B cell (primary cell): ENCODE data around the gene CYB5RL. TPM values are rescaled to one million over a fixed set of nuclear protein-coding genes. Genes with fewer than 3 reads are reported as not detected.

Experiments used
- ATAC-seq: fragments of 200-7000 bp; cut with Tn5 transposase; one replicate; pipeline ENCODE4 v1.10.0; 2021; ENCODE audit warnings: low read depth, mild to moderate bottlenecking, moderate number of reproducible peaks, moderate library complexity
- CTCF ChIA-PET: fragments of 350-600 bp; sonication (Branson Sonifier 250); formaldehyde crosslinking; loops from one replicate; lab custom pipeline; 2021; ENCODE audit warnings: antibody characterized with exemption, inconsistent platforms; lab: Charles Lee
- POLR2A ChIA-PET: fragments of 350-600 bp; sonication (Branson Sonifier 250); formaldehyde crosslinking; loops from one replicate; lab custom pipeline; 2021; ENCODE audit warnings: antibody characterized with exemption; lab: Charles Lee
- DNase-seq: peaks from one replicate; pipeline ENCODE4 v3.0.0; 2013
- H2AFZ ChIP-seq: 2 replicates; pipeline ENCODE4 v1.6.1; 2012; ENCODE audit warnings: mild to moderate bottlenecking, low read depth, low read length; ENCODE audit not compliant: insufficient read depth, poor library complexity, severe bottlenecking
- H3K27ac ChIP-seq, 2 donors: 1 replicate in 1 of 2; 2 replicates in 1 of 2; pipeline ENCODE4 v1.5.1; 2012 to 2013; ENCODE audit warnings: low read length in 2 of 2, mild to moderate bottlenecking in 2 of 2, moderate library complexity in 1 of 2
- H3K27me3 ChIP-seq, 4 experiments: fragments of 200-600 bp in 1 of 4; sonication (generic) in 1 of 4; replicated peaks in 1 of 4; 1 replicate in 2 of 4; 2 replicates in 2 of 4; pipeline versions ENCODE4 v1.6.1 to v1.7.0; 2013 to 2016; ENCODE audit warnings: low read length in 3 of 4, mild to moderate bottlenecking in 2 of 4, mixed read lengths in 1 of 4, moderate library complexity in 1 of 4; ENCODE audit not compliant: insufficient read depth in 4 of 4, control insufficient read depth in 3 of 4; ENCODE audit errors: control extremely low read depth in 1 of 4
- H3K36me3 ChIP-seq, 2 experiments: replicated peaks in 1 of 2; 1 replicate in 1 of 2; 2 replicates in 1 of 2; pipeline versions ENCODE4 v1.6.1 to v1.7.1; 2013; ENCODE audit warnings: low read length in 1 of 2; ENCODE audit not compliant: insufficient read depth in 2 of 2, control insufficient read depth in 1 of 2; ENCODE audit errors: control extremely low read depth in 1 of 2, extremely low read depth in 1 of 2
- H3K4me1 ChIP-seq, 2 donors: fragments of 200-600 bp in 1 of 2; sonication (generic) in 1 of 2; 1 replicate in 1 of 2; 2 replicates in 1 of 2; pipeline versions ENCODE4 v1.5.1 to v1.6.1; 2013 to 2017; ENCODE audit warnings: low read length in 2 of 2; ENCODE audit not compliant: control insufficient read depth in 2 of 2, insufficient read depth in 2 of 2
- H3K4me2 ChIP-seq: replicated peaks from 2 replicates; pipeline ENCODE3; 2012; ENCODE audit warnings: mild to moderate bottlenecking, low read depth, low read length; ENCODE audit not compliant: poor library complexity, severe bottlenecking
- H3K4me3 ChIP-seq, 5 experiments: fragments of 200-600 bp in 1 of 5; sonication (generic) in 1 of 5; 1 replicate in 3 of 5; 2 replicates in 2 of 5; pipeline versions ENCODE4 v1.5.1 to v1.7.0; 2011 to 2016; ENCODE audit warnings: low read length in 4 of 5, mild to moderate bottlenecking in 4 of 5, low read depth in 2 of 5, control low read depth in 1 of 5, moderate library complexity in 1 of 5; ENCODE audit not compliant: insufficient read depth in 1 of 5; ENCODE audit errors: control extremely low read depth in 1 of 5, extremely low read depth in 1 of 5
- H3K79me2 ChIP-seq: fragments of 200-600 bp; sonication (generic); one replicate; pipeline ENCODE4 v1.6.0; 2016; ENCODE audit warnings: low read length; ENCODE audit not compliant: control insufficient read depth, insufficient read depth
- H3K9ac ChIP-seq: fragments of 200-600 bp; sonication (generic); 2 replicates; pipeline ENCODE4 v1.6.1; 2017; ENCODE audit warnings: mild to moderate bottlenecking, low read length, moderate library complexity
- H3K9me3 ChIP-seq, 3 donors: one replicate each; pipeline versions ENCODE4 v1.6.1 to v1.7.1; 2013; ENCODE audit warnings: low read length in 2 of 3; ENCODE audit not compliant: control insufficient read depth in 2 of 3, insufficient read depth in 1 of 3; ENCODE audit errors: control extremely low read depth in 1 of 3
- H4K20me1 ChIP-seq: 2 replicates; pipeline ENCODE4 v1.6.0; 2012; ENCODE audit warnings: mild to moderate bottlenecking, low read length; ENCODE audit not compliant: insufficient read depth, control insufficient read depth, poor library complexity, severe bottlenecking
- H3K27ac Mint-ChIP-seq: one replicate; pipeline ENCODE4 v1.8.0; 2021; ENCODE audit warnings: mixed read lengths
- H3K27me3 Mint-ChIP-seq: one replicate; pipeline ENCODE4 v1.8.0; 2021; ENCODE audit warnings: mixed read lengths
- H3K4me1 Mint-ChIP-seq: one replicate; pipeline ENCODE4 v1.8.0; 2021; ENCODE audit warnings: mixed read lengths
- H3K4me3 Mint-ChIP-seq: one replicate; pipeline ENCODE4 v1.8.0; 2021; ENCODE audit warnings: mixed read lengths
- H3K9me3 Mint-ChIP-seq: one replicate; pipeline ENCODE4 v1.8.0; 2022; ENCODE audit warnings: mixed read lengths; ENCODE audit not compliant: insufficient read depth
- EZH2 ChIP-seq: IDR thresholded peaks from 2 replicates; pipeline ENCODE4 v1.6.1; 2012; ENCODE audit warnings: borderline replicate concordance, low read depth, mild to moderate bottlenecking, moderate library complexity, low read length; ENCODE audit not compliant: insufficient read depth, poor library complexity, severe bottlenecking
- WGBS: methylation state at CpG from one replicate; pipeline ENCODE4 v1.1.5; 2013; ENCODE audit warnings: missing lambda C conversion rate; ENCODE audit not compliant: insufficient coverage; 5-methylcytosine and 5-hydroxymethylcytosine counted together
- intact Hi-C: fragments of 100-400 bp; cut with micrococcal nuclease; formaldehyde crosslinking; loops from one replicate; pipeline ENCODE4 v1.10.0; 2022
- polyA plus RNA-seq: library from polyadenylated mRNA; depleted of rRNA; stranded (reverse); fragments of >200 nt; gene quantifications from 2 replicates; pipeline ENCODE4 v1.2.3, GENCODE V29; 2012
- total RNA-seq, 2 donors: library from RNA; stranded (reverse); fragments of 120-200 nt in 1 of 2; gene quantifications; 1 replicate in 1 of 2; 2 replicates in 1 of 2; pipeline versions ENCODE4 v1.2.3 to v1.2.4, GENCODE V29; 2013 to 2022
- TF ChIP-seq, protein P1 (sequence below): fragments of 200-600 bp; IDR thresholded peaks from one replicate; pipeline ENCODE4 v1.8.0; 2022; ENCODE audit warnings: antibody characterized with exemption, mild to moderate bottlenecking

The CYB5RL gene
- total and polyA plus RNA-seq, 2 donors (not counting 1 experiment from before 2014, with no cell fraction given), result 7.9 to 12.4 TPM

DNA sequence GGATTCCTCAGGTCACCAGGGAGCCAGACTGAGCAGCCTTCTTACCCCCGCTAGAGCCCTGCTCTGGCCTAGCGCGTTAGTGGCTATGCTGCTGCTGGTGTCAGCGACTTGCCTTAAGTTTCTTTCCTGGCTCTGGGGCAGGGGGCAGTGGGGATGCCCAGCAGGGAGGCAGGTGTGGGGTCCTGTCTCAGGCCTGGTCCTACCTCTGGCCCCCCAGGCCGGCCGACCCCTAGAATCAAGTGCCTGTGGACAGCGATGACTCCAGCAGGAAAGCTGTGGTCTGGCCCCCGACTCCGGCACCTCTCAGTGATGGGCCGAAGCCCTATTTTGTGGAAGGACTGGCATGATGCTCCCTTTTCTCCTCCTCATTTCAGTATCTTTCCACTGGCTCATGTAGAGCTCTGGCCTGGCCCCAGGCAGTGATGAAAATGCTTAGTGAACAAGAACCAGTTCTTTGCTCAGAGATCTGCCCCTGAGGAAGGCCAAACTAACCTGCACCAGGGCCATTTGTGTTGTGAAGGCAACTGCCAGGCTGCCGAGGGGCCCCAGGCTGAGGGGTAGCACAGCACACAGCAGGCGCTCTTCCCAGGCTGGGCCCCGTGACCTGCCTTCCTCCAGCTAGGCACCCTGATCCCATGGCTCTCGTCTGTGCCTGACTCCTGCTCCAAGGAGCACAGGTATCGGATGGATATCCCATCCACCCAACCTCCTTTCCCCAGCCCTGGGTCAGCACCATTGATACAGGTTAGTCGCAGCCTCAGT, 23.8 kb upstream of the CYB5RL start:
- Mint-ChIP-seq H3K4me1 (no peaks in the 10 kb centered on the region), H3K4me3 (no peak overlapping the region), H3K9me3 (no peaks in the 10 kb centered on the region), H3K27ac (no peak overlapping the region), H3K27me3 (no peaks in the 10 kb centered on the region)
- H2AFZ ChIP-seq, result no peak overlapping the region
- H3K9me3 ChIP-seq, result no peaks in the 10 kb centered on the region
- no peaks in the 10 kb centered on the region for H3K4me1 ChIP-seq
- no peaks in the 10 kb centered on the region for H4K20me1 ChIP-seq
- no peak overlapping the region for H3K9ac ChIP-seq
- H3K36me3 ChIP-seq, result peaks cover 0 to 18% of the 10 kb centered on the region in 2 experiments
- DNase-seq (no peak), ATAC-seq (no peak)
- TF ChIP-seq EZH2, result no peak
- TF ChIP-seq, protein P1, sequence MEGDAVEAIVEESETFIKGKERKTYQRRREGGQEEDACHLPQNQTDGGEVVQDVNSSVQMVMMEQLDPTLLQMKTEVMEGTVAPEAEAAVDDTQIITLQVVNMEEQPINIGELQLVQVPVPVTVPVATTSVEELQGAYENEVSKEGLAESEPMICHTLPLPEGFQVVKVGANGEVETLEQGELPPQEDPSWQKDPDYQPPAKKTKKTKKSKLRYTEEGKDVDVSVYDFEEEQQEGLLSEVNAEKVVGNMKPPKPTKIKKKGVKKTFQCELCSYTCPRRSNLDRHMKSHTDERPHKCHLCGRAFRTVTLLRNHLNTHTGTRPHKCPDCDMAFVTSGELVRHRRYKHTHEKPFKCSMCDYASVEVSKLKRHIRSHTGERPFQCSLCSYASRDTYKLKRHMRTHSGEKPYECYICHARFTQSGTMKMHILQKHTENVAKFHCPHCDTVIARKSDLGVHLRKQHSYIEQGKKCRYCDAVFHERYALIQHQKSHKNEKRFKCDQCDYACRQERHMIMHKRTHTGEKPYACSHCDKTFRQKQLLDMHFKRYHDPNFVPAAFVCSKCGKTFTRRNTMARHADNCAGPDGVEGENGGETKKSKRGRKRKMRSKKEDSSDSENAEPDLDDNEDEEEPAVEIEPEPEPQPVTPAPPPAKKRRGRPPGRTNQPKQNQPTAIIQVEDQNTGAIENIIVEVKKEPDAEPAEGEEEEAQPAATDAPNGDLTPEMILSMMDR, result no peak
- intact Hi-C loops, result no loop called here
- 97% methylated on average over 15 of the region's 16 CpGs for WGBS
- no peaks in the 10 kb centered on the region for H3K79me2 ChIP-seq
- H3K27ac ChIP-seq, result no peak overlapping the region
- POLR2A ChIA-PET, result no interaction called here
- no peak overlapping the region for H3K4me2 ChIP-seq
- H3K4me3 ChIP-seq, result no peak overlapping the region
- CTCF ChIA-PET, result no interaction called here
- no peaks in the 10 kb centered on the region for H3K27me3 ChIP-seq

- ATAC-seq (no peak), DNase-seq (no peak)
- Histone ChIP-seq H3K4me1 (no peaks in the 10 kb centered on the region), H3K4me2 (no peak overlapping the region), H3K9me3 (no peaks in the 10 kb centered on the region), H3K27me3 (no peaks in the 10 kb centered on the region), H2AFZ (no peak overlapping the region), H3K9ac (no peak overlapping the region), H3K4me3 (no peak overlapping the region), H3K36me3 (peaks cover 0 to 27% of the 10 kb centered on the region in 2 experiments), H3K27ac (no peak overlapping the region), H3K79me2 (no peaks in the 10 kb centered on the region), H4K20me1 (no peaks in the 10 kb centered on the region)
- intact Hi-C loops, result no loop called here
- TF ChIP-seq, protein P1, result no peak
- TF ChIP-seq EZH2, result no peak
- H3K4me1 Mint-ChIP-seq, result no peaks in the 10 kb centered on the region
- ChIA-PET CTCF (no interaction called here), POLR2A (no interaction called here)
- H3K9me3 Mint-ChIP-seq, result no peaks in the 10 kb centered on the region
- WGBS, result 81% methylated on average over 3 of the region's 6 CpGs
- H3K27me3 Mint-ChIP-seq, result no peaks in the 10 kb centered on the region
- H3K4me3 Mint-ChIP-seq, result no peak overlapping the region
- peak overlapping the region; percentile 15 for H3K27ac Mint-ChIP-seq
Measured at GRCh38 chr1:54222711-54223110, 22.9 kb upstream of the CYB5RL start.
